OCI-LY7 (cell line): ENCODE measurements around the gene INTS1. TPM values are rescaled to one million over a fixed set of nuclear protein-coding genes. Genes with fewer than 3 reads are reported as not detected.

Source experiments
- BruUV-seq: library from RNA; stranded (reverse); fragments of 400-500 nt; replicated peaks from 2 replicates; lab custom pipeline; 2021; lab: Mats Ljungman, UMichigan
- CTCF ChIA-PET: fragments of 300-600 bp; sonication (Branson Sonifier 250); formaldehyde crosslinking; loops from one replicate; lab custom pipeline; 2022; ENCODE audit warnings: antibody characterized with exemption; ENCODE audit not compliant: unreplicated experiment; lab: Charles Lee
- POLR2A ChIA-PET: fragments of 300-600 bp; sonication (Branson Sonifier 250); formaldehyde crosslinking; loops from one replicate; lab custom pipeline; 2022; ENCODE audit warnings: antibody characterized with exemption; lab: Charles Lee
- DNase-seq: peaks from one replicate; pipeline ENCODE4 v3.0.0-alpha.2; 2015; ENCODE audit warnings: low spot score
- H2AFZ ChIP-seq: fragments of 200-600 bp; sonication (generic), shearing (Covaris generic); 2 replicates; pipeline ENCODE4 v1.6.1; 2014; ENCODE audit warnings: mild to moderate bottlenecking, antibody characterized with exemption, low read length, moderate library complexity
- H3K27ac ChIP-seq: fragments of 200-600 bp; sonication (generic); 2 replicates; pipeline ENCODE4 v1.5.1; 2014; ENCODE audit warnings: mixed run types, low read depth, mild to moderate bottlenecking, moderate library complexity, low read length, inconsistent platforms; ENCODE audit not compliant: poor library complexity, severe bottlenecking
- H3K36me3 ChIP-seq: fragments of 200-600 bp; sonication (generic); 2 replicates; pipeline ENCODE4 v1.6.1; 2014; ENCODE audit warnings: mild to moderate bottlenecking, antibody characterized with exemption, low read length, moderate library complexity, mixed read lengths; ENCODE audit not compliant: insufficient read depth
- H3K4me1 ChIP-seq: fragments of 200-600 bp; sonication (generic); 2 replicates; pipeline ENCODE4 v1.5.1; 2014; ENCODE audit warnings: mild to moderate bottlenecking, low read length; ENCODE audit not compliant: insufficient read depth, poor library complexity, severe bottlenecking
- H3K4me2 ChIP-seq: fragments of 200-600 bp; sonication (generic); 2 replicates; pipeline ENCODE4 v1.6.1; 2014; ENCODE audit warnings: mild to moderate bottlenecking, low read length
- H3K4me3 ChIP-seq: fragments of 200-600 bp; sonication (generic); 2 replicates; pipeline ENCODE4 v1.5.1; 2014; ENCODE audit warnings: mild to moderate bottlenecking, low read depth, low read length; ENCODE audit not compliant: poor library complexity, severe bottlenecking
- H3K79me2 ChIP-seq: fragments of 200-600 bp; sonication (generic); 2 replicates; pipeline ENCODE4 v1.6.1; 2016; ENCODE audit warnings: low read depth, mild to moderate bottlenecking, low read length, moderate library complexity, mixed read lengths; ENCODE audit not compliant: insufficient read depth
- H3K9me2 ChIP-seq: fragments of 200-600 bp; sonication (generic); 2 replicates; pipeline ENCODE4 v1.6.1; 2016; ENCODE audit warnings: mild to moderate bottlenecking, low read length, mixed read lengths; ENCODE audit not compliant: insufficient read depth
- H3K9me3 ChIP-seq: fragments of 200-600 bp; sonication (generic); 2 replicates; pipeline ENCODE4 v1.6.1; 2014; ENCODE audit warnings: mild to moderate bottlenecking, mixed run types, low read length, mixed read lengths
- H4K20me1 ChIP-seq: fragments of 200-600 bp; sonication (generic); 2 replicates; pipeline ENCODE4 v1.6.1; 2014; ENCODE audit warnings: mild to moderate bottlenecking, antibody characterized with exemption, low read length, moderate library complexity, mixed read lengths; ENCODE audit not compliant: insufficient read depth
- CTCF ChIP-seq: fragments of 200-600 bp; sonication (generic); conservative IDR thresholded peaks from 2 replicates; pipeline ENCODE4 v1.5.1; 2014; ENCODE audit warnings: mild to moderate bottlenecking, antibody characterized with exemption, low read length, moderate library complexity, mixed read lengths
- EZH2phosphoT487 ChIP-seq: fragments of 200-600 bp; sonication (generic); IDR thresholded peaks from 2 replicates; pipeline ENCODE4 v1.6.1; 2018; ENCODE audit warnings: low read depth, borderline replicate concordance, mild to moderate bottlenecking, mixed run types, antibody characterized with exemption, low read length, moderate library complexity, mixed read lengths
- intact Hi-C: fragments of 100-400 bp; cut with micrococcal nuclease; formaldehyde crosslinking; loops from one replicate; pipeline ENCODE4 v1.10.0; 2022; ENCODE audit not compliant: unreplicated experiment
- total RNA-seq, 2 experiments: library from RNA; depleted of rRNA in 1 of 2; stranded (reverse); fragments of >200 nt in 1 of 2; shearing (Covaris generic) in 1 of 2; gene quantifications; 2 replicates each; pipeline ENCODE4 v1.2.3, GENCODE V29; 2014 to 2022

Gene INTS1
- total RNA-seq, 2 experiments from 2014 or later, result 83.6 to 188 TPM

- BruUV-seq, result no TSS peak
These were observed 69.1 kb downstream of the INTS1 start for GRCh38 chr7:1434891-1435670.

DNA sequence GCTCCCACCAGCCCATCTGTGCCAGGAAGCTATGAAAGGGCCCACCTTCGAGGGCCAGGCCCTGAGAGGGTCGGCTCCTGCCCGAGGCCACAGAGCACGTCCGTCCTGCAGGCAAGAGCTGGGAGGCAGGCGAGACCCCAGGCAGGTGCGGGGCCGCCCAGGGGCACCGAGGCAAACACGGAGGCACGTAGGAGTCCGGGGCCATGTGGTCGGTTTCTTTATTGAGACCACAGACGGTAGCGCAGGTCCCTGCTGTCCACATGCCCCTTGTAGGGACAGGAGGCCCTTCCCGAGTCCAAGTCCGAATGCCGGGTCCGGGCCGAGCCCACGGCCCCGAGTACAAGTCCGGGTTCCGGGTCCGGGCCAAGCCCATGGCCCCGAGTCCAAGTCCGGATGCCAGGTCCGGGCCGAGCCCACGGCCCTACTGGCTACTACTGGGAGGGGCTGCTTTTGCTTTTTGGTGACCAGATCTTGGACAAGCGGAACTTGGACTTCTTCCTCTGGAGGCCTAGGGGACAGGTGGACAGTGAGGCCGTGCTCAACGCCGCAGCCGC is 69.9 kb downstream of the INTS1 start:
- intact Hi-C loops, result no loop called here
- no peaks in the 10 kb centered on the region for H3K79me2 ChIP-seq
- H3K4me1 ChIP-seq, result no peaks in the 10 kb centered on the region
- ChIA-PET CTCF (no interaction called here), POLR2A (no interaction called here)
- no peak for DNase-seq
- H3K4me3 ChIP-seq, result no peak overlapping the region
- H3K36me3 ChIP-seq, result no peaks in the 10 kb centered on the region
- BruUV-seq, result no TSS peak
- no peak for TF ChIP-seq CTCF
- no peak for TF ChIP-seq EZH2phosphoT487
- H3K27ac ChIP-seq, result no peak overlapping the region
- H2AFZ ChIP-seq, result no peak overlapping the region
- no peaks in the 10 kb centered on the region for H4K20me1 ChIP-seq
- no peaks in the 10 kb centered on the region for H3K9me2 ChIP-seq
- H3K9me3 ChIP-seq, result no peaks in the 10 kb centered on the region
- H3K4me2 ChIP-seq, result no peak overlapping the region

More at GRCh38 chr7:1434891-1435670, 69.1 kb downstream of the INTS1 start:
- H3K79me2 ChIP-seq, result no peaks in the 10 kb centered on the region
- no peak overlapping the region for H3K4me2 ChIP-seq
- no peak overlapping the region for H3K27ac ChIP-seq
- no peaks in the 10 kb centered on the region for H3K9me3 ChIP-seq
- intact Hi-C loops, result no loop called here
- ChIA-PET POLR2A (no interaction called here), CTCF (no interaction called here)
- H3K9me2 ChIP-seq, result no peaks in the 10 kb centered on the region
- H4K20me1 ChIP-seq, result no peaks in the 10 kb centered on the region
- H3K36me3 ChIP-seq, result no peaks in the 10 kb centered on the region
- DNase-seq, result no peak
- H3K4me1 ChIP-seq, result no peaks in the 10 kb centered on the region
- no peak overlapping the region for H3K4me3 ChIP-seq
- H2AFZ ChIP-seq, result no peak overlapping the region
- TF ChIP-seq CTCF (no peak), EZH2phosphoT487 (no peak)
